Prostate gland (tissue), 2 donors: ENCODE data around the gene CREG1. TPM values are rescaled to one million over a fixed set of nuclear protein-coding genes. Genes with fewer than 3 reads are reported as not detected.

Experiments
- DNase-seq: peaks from one replicate; pipeline ENCODE4 v3.0.0-alpha.2; 2019; ENCODE audit warnings: low spot score
- H3K27ac ChIP-seq, 2 donors: fragments of 200-600 bp; sonication (generic); 2 replicates each; pipeline ENCODE4 v1.5.1; 2017 to 2019
- H3K27me3 ChIP-seq: fragments of 200-600 bp; sonication (generic); replicated peaks from 2 replicates; pipeline ENCODE4 v1.5.1; 2019; ENCODE audit not compliant: insufficient read depth
- H3K36me3 ChIP-seq, 2 donors: fragments of 200-600 bp; sonication (generic); 1 replicate in 1 of 2; 2 replicates in 1 of 2; pipeline versions ENCODE4 v1.5.1 to v1.8.1; 2017 to 2019
- H3K4me1 ChIP-seq: fragments of 200-600 bp; sonication (generic); replicated peaks from 2 replicates; pipeline ENCODE4 v1.5.1; 2019
- H3K4me3 ChIP-seq, 2 donors: fragments of 200-600 bp; sonication (generic); 2 replicates each; pipeline ENCODE4 v1.5.1; 2017 to 2019
- H3K9me3 ChIP-seq: fragments of 200-600 bp; sonication (generic); 2 replicates; pipeline ENCODE4 v1.5.1; 2017
- CTCF ChIP-seq, 4 experiments: fragments of 200-600 bp in 2 of 4; fragments of 450-650 bp in 2 of 4; sonication (generic) in 2 of 4; IDR thresholded peaks; 1 replicate in 3 of 4; 2 replicates in 1 of 4; pipeline ENCODE4 v1.5.1; 2016 to 2019; ENCODE audit warnings: antibody characterized with exemption in 4 of 4, mild to moderate bottlenecking in 2 of 4, moderate library complexity in 2 of 4
- POLR2A ChIP-seq: fragments of 450-650 bp; IDR thresholded peaks from one replicate; pipeline ENCODE4 v1.6.1; 2016; ENCODE audit warnings: antibody characterized with exemption, mild to moderate bottlenecking
- POLR2AphosphoS5 ChIP-seq: sonication (generic); formaldehyde crosslinking; IDR thresholded peaks from one replicate; pipeline ENCODE4 v1.6.1; 2017; ENCODE audit warnings: antibody characterized with exemption
- WGBS: methylation state at CpG from one replicate; pipeline ENCODE4 v1.1.5; 2018; 5-methylcytosine and 5-hydroxymethylcytosine counted together
- intact Hi-C: fragments of 100-400 bp; cut with DNase I; formaldehyde crosslinking; loops from one replicate; pipeline ENCODE4 v1.14.2; 2022
- total RNA-seq, 2 donors: library from RNA; depleted of rRNA; stranded (reverse); fragments of >200 nt; gene quantifications; one replicate each; pipeline ENCODE4 v1.1.0, GENCODE V29; 2016

The CREG1 gene
- total RNA-seq, 2 donors from 2014 or later = 132 to 204 TPM

GRCh38 chr1:167533851-167534300 is 19.7 kb downstream of the CREG1 start:
- no peak overlapping the region for H3K4me3 ChIP-seq
- H3K27me3 ChIP-seq = no peaks in the 10 kb centered on the region
- H3K4me1 ChIP-seq = no peaks in the 10 kb centered on the region
- intact Hi-C loops = loop anchor here (5.0 to 10.0 kb wide), 3 partner anchors 92 to 467 kb away; no protein-coding TSS in a partner anchor
- TF ChIP-seq POLR2A (no peak), CTCF (IDR thresholded peaks at IDR 0.05) (peak; percentile 40 to 75 (median 70))
- 3% methylated on average over 8 of the region's 8 CpGs for WGBS
- no peak overlapping the region for H3K27ac ChIP-seq
- H3K9me3 ChIP-seq = no peaks in the 10 kb centered on the region
- no peaks in the 10 kb centered on the region for H3K36me3 ChIP-seq
- DNase-seq = peak; percentile 54

- intact Hi-C loops = loop anchor here (5.0 to 10.0 kb wide), 3 partner anchors 91 to 466 kb away; no protein-coding TSS in a partner anchor
- no peaks in the 10 kb centered on the region for H3K27me3 ChIP-seq
- 73% methylated on average over 6 of the region's 6 CpGs for WGBS
These were observed 20.4 kb downstream of the CREG1 start for GRCh38 chr1:167532964-167533824.

GRCh38 chr1:167532375-167532774 is 21.2 kb downstream of the CREG1 start:
- Histone ChIP-seq H3K27me3 (no peaks in the 10 kb centered on the region), H3K4me3 (no peak overlapping the region), H3K4me1 (no peaks in the 10 kb centered on the region), H3K36me3 (no peaks in the 10 kb centered on the region), H3K9me3 (no peaks in the 10 kb centered on the region), H3K27ac (no peak overlapping the region)
- no peak for TF ChIP-seq CTCF (IDR thresholded peaks at IDR 0.05)
- no peak for TF ChIP-seq POLR2AphosphoS5
- no peak for TF ChIP-seq POLR2A
- no peak for DNase-seq
- intact Hi-C loops = loop anchor here (5.0 to 10.0 kb wide), 3 partner anchors 90 to 465 kb away; no protein-coding TSS in a partner anchor

More at GRCh38 chr1:167532964-167533824, 20.4 kb downstream of the CREG1 start:
- H3K4me3 ChIP-seq = no peak overlapping the region
- TF ChIP-seq POLR2A (no peak), POLR2AphosphoS5 (no peak), CTCF (IDR thresholded peaks at IDR 0.05) (no peak)
- no peak for DNase-seq
- H3K36me3 ChIP-seq = no peaks in the 10 kb centered on the region
- no peaks in the 10 kb centered on the region for H3K9me3 ChIP-seq
- H3K27ac ChIP-seq = no peak overlapping the region
- H3K4me1 ChIP-seq = no peaks in the 10 kb centered on the region

GRCh38 chr1:167529829-167530474 is 23.6 kb downstream of the CREG1 start:
- Histone ChIP-seq H3K27ac (no peak overlapping the region), H3K4me3 (no peak overlapping the region), H3K4me1 (no peaks in the 10 kb centered on the region), H3K27me3 (no peaks in the 10 kb centered on the region), H3K36me3 (no peaks in the 10 kb centered on the region), H3K9me3 (no peaks in the 10 kb centered on the region)
- intact Hi-C loops = loop anchor here (5.0 to 10.0 kb wide), 3 partner anchors 88 to 463 kb away; no protein-coding TSS in a partner anchor
- DNase-seq = no peak
- 56% methylated on average over 8 of the region's 8 CpGs for WGBS
- TF ChIP-seq CTCF (IDR thresholded peaks at IDR 0.05) (no peak), POLR2A (no peak), POLR2AphosphoS5 (no peak)
